Measurements from ENCODE around the gene TMEM156. TPM values are rescaled to one million over a fixed set of nuclear protein-coding genes. Genes with fewer than 3 reads are reported as not detected.

The TMEM156 gene
- total and polyA plus RNA-seq, 2 of the 4 experiments (the other 2 are of a cell fraction): 0.53 to 0.54 TPM

DNA sequence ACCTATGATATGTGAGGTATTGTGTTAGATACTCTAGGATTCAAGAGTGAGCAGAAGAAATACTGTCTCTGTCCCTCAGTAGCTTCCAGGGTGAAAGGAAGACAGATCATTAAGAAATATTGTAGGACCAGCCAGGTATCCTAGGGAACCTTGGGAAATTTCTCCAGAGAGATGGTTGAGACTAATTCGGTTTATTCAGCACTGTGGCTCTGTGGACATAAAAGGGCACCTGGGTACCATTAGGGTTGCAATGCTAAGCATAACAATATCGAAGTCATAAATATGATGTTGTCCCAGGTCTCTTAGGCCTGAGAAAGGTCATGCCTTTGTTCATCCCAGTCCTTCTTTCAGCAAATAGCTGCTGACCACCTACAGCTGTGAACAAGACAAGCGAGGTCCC is 103.6 kb downstream of the TMEM156 start:
- no peak for ATAC-seq (ENCODE audit: low read depth)
- dilution Hi-C loops (cut with HindIII; ENCODE audit: low sequenced_read_pairs, unreplicated experiment): no loop called here

More for the DNA sequence above, 103.6 kb downstream of the TMEM156 start:
- TF ChIP-seq, protein P1, sequence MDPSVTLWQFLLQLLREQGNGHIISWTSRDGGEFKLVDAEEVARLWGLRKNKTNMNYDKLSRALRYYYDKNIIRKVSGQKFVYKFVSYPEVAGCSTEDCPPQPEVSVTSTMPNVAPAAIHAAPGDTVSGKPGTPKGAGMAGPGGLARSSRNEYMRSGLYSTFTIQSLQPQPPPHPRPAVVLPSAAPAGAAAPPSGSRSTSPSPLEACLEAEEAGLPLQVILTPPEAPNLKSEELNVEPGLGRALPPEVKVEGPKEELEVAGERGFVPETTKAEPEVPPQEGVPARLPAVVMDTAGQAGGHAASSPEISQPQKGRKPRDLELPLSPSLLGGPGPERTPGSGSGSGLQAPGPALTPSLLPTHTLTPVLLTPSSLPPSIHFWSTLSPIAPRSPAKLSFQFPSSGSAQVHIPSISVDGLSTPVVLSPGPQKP (IDR thresholded peaks at IDR 0.05; ENCODE audit: borderline replicate concordance, low read depth, low read length): no peak
- Histone ChIP-seq H4K20me1 (ENCODE audit: insufficient read depth, low read length) (no peaks in the 10 kb centered on the region), H3K56ac (ENCODE audit: extremely low read depth, insufficient read depth, low read length) (no peak overlapping the region), H2AK9ac (replicated peaks; ENCODE audit: low read depth, low read length, poor library complexity) (no peak overlapping the region), H3K4ac (ENCODE audit: low read depth, low read length) (no peak overlapping the region), H4K8ac (ENCODE audit: low read depth in 2 of 2, low read length in 2 of 2) (peak overlapping the region in 1 of 2 experiments; percentile 36; a peak in 1 of 4 replicates), H2BK20ac (ENCODE audit: low read depth, low read length) (0 out of 2 replicates have a peak overlapping the region, but pooled peaks have one; percentile 10), H2AFZ (replicated peaks; ENCODE audit: low read length, poor library complexity) (no peak overlapping the region), H4K91ac (ENCODE audit: insufficient read depth, low read depth, low read length) (no peak overlapping the region), H3K36me3 (ENCODE audit: control insufficient read depth, insufficient read depth, low read length) (peaks cover 65% of the 10 kb centered on the region), H3K4me2 (ENCODE audit: low read depth, low read length) (no peak overlapping the region), H3K4me3 (ENCODE audit: insufficient read depth, low read depth, low read length) (no peak overlapping the region), H2BK120ac (ENCODE audit: low read depth, low read length) (no peak overlapping the region), H3K23ac (ENCODE audit: low read depth, low read length) (no peak overlapping the region; the same call in 1 of the 2 replicates), H3K9me1 (ENCODE audit: insufficient read depth, low read length) (0 out of 2 replicates have a peak, but pooled peaks cover 3% of the 10 kb centered on the region), H2BK5ac (ENCODE audit: low read depth, low read length, poor library complexity, severe bottlenecking) (no peak overlapping the region), H3K79me1 (ENCODE audit: low read depth in 1 of 2, low read length in 2 of 2) (peaks cover 27 to 45% of the 10 kb centered on the region in 2 experiments), H3K9ac (ENCODE audit: low read depth, low read length) (no peak overlapping the region), H3K14ac (replicated peaks; ENCODE audit: low read depth, low read length) (no peak overlapping the region), H3K4me1 (ENCODE audit: control insufficient read depth, insufficient read depth, low read length) (peaks cover 2% of the 10 kb centered on the region; the same call in 1 of the 2 replicates), H2AK5ac (ENCODE audit: low read depth, low read length) (no peak overlapping the region), H2BK15ac (ENCODE audit: low read depth, low read length) (no peak overlapping the region), H3K9me3 (ENCODE audit: control insufficient read depth, insufficient read depth, low read length) (no peaks in the 10 kb centered on the region), H3K27ac (ENCODE audit: insufficient read depth, low read length) (no peak overlapping the region), H3K27me3 (ENCODE audit: control insufficient read depth, insufficient read depth, low read length) (no peaks in the 10 kb centered on the region), H4K5ac (ENCODE audit: low read depth, low read length) (no peak overlapping the region), H3K18ac (ENCODE audit: low read depth, low read length) (no peak overlapping the region)
- ChIA-PET POLR2A (ENCODE audit: unreplicated experiment) (no interaction called here), CTCF (no interaction called here)
- intact Hi-C loops (cut with micrococcal nuclease) (no loop called here), in situ Hi-C loops (cut with MboI; ENCODE audit: low sequenced_read_pairs) (no loop called here)
- BruUV-seq (replicated peaks): no TSS peak
- 86% methylated on average over 2 of the region's 3 CpGs; no CpG with 5 or more reads in 1 of the 2 experiments for WGBS, 2 experiments (ENCODE audit: extremely low coverage in 2 of 2, insufficient read length in 1 of 2)
- no peak for DNase-seq

Data from IMR-90 (cell line).